K562 (cell line): ENCODE data around the gene C1orf21. TPM values are rescaled to one million over a fixed set of nuclear protein-coding genes. Genes with fewer than 3 reads are reported as not detected.

Experiments used
- CTCF ChIP-seq, 3 experiments: IDR thresholded peaks in 2 of 3; conservative IDR thresholded peaks in 1 of 3; 2 replicates each; pipeline ENCODE4 v1.5.1; 2011 to 2012; ENCODE audit warnings: low read length in 3 of 3, mild to moderate bottlenecking in 3 of 3, control low read depth in 2 of 3, improper control_type of control experiment in 1 of 3, inconsistent platforms in 1 of 3, low read depth in 1 of 3, mixed read lengths in 1 of 3, moderate library complexity in 1 of 3; ENCODE audit not compliant: insufficient read depth in 2 of 3
- SIRT6 ChIP-seq: IDR thresholded peaks from one replicate; pipeline ENCODE4 v1.6.1; 2012; ENCODE audit warnings: low read depth, mild to moderate bottlenecking, control low read depth, inconsistent platforms, low read length, moderate library complexity
- USF2 ChIP-seq: sonication (generic); formaldehyde crosslinking; IDR thresholded peaks from 2 replicates; pipeline ENCODE4 v1.5.0; 2020; ENCODE audit warnings: missing genetic modification reagents
- ZBTB33 ChIP-seq: sonication (generic); formaldehyde crosslinking; IDR thresholded peaks from 2 replicates; pipeline ENCODE4 v1.8.1; 2023; ENCODE audit warnings: mild to moderate bottlenecking, missing genetic modification reagents
- ZNF280A ChIP-seq: fragments of 450-650 bp; IDR thresholded peaks from 2 replicates; pipeline ENCODE4 v1.6.1; 2018; ENCODE audit warnings: mild to moderate bottlenecking, low read depth; ENCODE audit not compliant: partially characterized antibody
- ZNF398 ChIP-seq: fragments of 250-450 bp; sonication (Bioruptor Pico); IDR thresholded peaks from 2 replicates; pipeline ENCODE4 v1.8.0; 2021; ENCODE audit warnings: moderate library complexity, mild to moderate bottlenecking, inconsistent platforms
- ZNF436 ChIP-seq: fragments of 250-450, 450-650 bp; sonication (Bioruptor Pico); formaldehyde crosslinking; IDR thresholded peaks from 2 replicates; pipeline ENCODE4 v1.7.0; 2020; ENCODE audit warnings: mild to moderate bottlenecking
- ZNF764 ChIP-seq: fragments of 250-450 bp; sonication (Bioruptor Pico); IDR thresholded peaks from 2 replicates; pipeline ENCODE4 v1.4.0; 2020; ENCODE audit warnings: low read depth, mild to moderate bottlenecking, moderate library complexity
- ZSCAN29 ChIP-seq: fragments of 450-650 bp; IDR thresholded peaks from 2 replicates; pipeline ENCODE4 v1.6.1; 2017
- polyA plus RNA-seq, 8 experiments: library from polyadenylated mRNA; depleted of rRNA in 4 of 8; stranded (reverse) in 5 of 8; unstranded in 3 of 8; fragments of >200 nt; fragmentation: Nextera tagmentation in 2 of 8; fragmentation: Illumina TruSeq in 1 of 8; extraction: Ambion mirVana in 2 of 8; extraction: Trizol in 1 of 8; gene quantifications; 2 replicates each; pipeline versions ENCODE4 v1.2.1 to v1.2.3, GENCODE V29; 2011 to 2014; ENCODE audit warnings: inconsistent platforms in 1 of 8, missing spikeins in 1 of 8
- total RNA-seq, 7 experiments: library from RNA; depleted of rRNA in 6 of 7; stranded (reverse); fragments of >200 nt in 6 of 7; fragmentation: Illumina TruSeq in 2 of 7; extraction: Trizol in 2 of 7; gene quantifications; 2 replicates each; pipeline versions ENCODE4 v1.2.1 to v1.2.3, GENCODE V29; 2011 to 2021; ENCODE audit warnings: low replicate concordance in 1 of 7

C1orf21 gene
- total and polyA plus RNA-seq, 9 of the 15 experiments (the other 6 are each of a cell fraction or from before 2014, with no cell fraction given) = under 0.01 to 0.31 (median 0.07) TPM

GRCh38 chr1:184469396-184469795, 82.6 kb downstream of the C1orf21 start (continued):
- no peak for TF ChIP-seq ZNF398 (CRISPR knock-in tag)
- TF ChIP-seq CTCF (IDR thresholded peaks at IDR 0.05 in 2 of 3, conservative IDR thresholded peaks at IDR 0.05 in 1 of 3; ENCODE audit: insufficient read depth in 2 of 3, low read depth in 1 of 3, low read length in 3 of 3) = no peak
- no peak for TF ChIP-seq ZNF436
- no peak for TF ChIP-seq USF2 (CRISPR knock-in tag)
- no peak for TF ChIP-seq ZNF280A
- no peak for TF ChIP-seq SIRT6
- TF ChIP-seq ZNF764 (CRISPR knock-in tag) = no peak
- TF ChIP-seq ZBTB33 = no peak
- no peak for TF ChIP-seq ZSCAN29
- TF ChIP-seq, all 486 proteins: peak for 0
